ENCODE measurements around the gene GUCY1A1.

Gene GUCY1A1

DNA sequence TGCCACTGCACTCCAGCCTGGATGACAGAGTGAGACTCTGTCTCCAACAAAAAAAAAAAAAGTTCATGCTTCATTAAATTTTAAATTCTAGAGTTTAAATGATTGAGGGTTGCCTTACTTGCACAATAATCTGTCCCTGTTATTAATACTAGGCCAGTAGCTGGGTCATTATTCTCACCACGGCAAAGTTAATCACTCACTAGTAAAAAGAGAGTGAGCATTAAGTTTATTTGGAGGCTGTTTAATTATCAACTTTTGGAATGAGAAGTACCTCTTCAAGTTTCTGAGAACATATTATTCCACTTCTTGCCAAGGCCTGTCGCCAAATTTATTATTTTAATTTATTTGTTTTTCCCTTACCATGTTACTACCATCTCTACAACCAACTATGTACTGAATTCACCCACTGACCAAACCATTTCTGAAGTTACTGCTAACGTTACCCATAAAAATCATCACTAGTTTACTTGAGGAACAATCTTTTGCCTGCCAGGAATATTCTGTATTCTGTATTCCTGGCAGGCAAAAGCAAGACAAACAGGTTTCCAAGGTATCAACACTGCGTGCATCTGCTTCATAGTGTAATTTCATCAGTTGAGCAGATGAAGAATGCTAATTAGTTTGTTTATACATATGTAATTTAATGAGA, 26.5 kb downstream of the GUCY1A1 start:
- DNase-seq = no peak

DNA sequence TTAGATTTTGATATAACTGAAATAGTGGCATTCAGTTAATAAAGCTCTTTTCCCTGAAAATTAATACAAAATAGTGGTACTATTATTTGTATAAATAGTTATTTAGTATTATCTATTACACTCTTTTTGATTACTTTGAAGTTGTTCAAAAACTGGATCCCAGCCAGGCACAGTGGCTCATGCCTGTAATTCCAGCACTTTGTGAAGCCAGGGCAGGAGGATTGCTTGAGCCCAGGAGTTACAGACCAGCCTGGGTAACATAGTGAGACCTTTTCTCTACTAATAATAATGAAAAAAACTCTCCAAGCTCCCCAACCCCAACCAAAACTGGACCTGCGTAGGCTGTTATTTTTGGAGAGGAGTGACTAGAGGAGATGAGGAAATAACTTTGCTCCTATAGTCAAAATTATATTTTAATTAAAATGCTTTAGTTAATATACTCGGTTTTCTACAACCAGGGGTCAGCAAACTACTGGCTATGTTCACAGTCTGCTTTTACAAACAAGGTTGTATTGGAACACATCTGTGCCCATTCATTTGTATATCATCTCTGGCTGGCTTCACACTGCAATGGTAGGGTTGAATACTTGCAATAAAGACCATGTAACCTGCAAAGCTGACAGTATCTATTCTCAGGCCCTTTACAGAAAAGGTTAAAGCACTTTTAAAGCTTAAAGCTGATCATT, 27.6 kb downstream of the GUCY1A1 start:
- DNase-seq = no peak

DNA sequence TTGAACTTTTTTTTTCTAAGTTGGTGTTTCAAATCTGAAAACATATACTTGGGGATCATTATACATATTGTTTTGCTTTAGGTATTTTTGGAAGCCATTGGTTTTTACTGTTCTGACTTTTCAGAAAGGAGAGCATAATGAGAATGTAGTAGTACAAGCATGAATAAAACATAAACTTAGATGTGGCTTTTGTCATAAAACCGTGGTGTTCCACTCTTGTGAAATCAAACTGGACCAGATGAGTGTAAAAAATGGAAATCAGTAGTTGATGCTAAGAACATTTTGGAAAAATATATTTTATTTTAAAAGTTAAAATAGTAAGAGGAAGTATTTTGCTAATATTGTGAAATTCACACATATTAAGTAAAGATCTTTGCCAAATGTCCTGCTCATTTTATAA, 29.6 kb downstream of the GUCY1A1 start:
- no peak for DNase-seq

DNA sequence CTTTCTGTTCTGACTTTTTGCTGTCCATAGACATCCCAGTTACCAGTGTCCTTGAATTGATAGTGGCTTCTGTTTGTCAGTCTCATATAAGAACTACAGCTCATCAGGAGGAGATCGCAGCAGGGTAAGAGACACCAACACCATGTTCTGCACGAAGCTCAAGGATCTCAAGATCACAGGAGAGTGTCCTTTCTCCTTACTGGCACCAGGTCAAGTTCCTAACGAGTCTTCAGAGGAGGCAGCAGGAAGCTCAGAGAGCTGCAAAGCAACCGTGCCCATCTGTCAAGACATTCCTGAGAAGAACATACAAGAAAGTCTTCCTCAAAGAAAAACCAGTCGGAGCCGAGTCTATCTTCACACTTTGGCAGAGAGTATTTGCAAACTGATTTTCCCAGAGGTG, 30.1 kb downstream of the GUCY1A1 start:
- no peak for DNase-seq

DNA sequence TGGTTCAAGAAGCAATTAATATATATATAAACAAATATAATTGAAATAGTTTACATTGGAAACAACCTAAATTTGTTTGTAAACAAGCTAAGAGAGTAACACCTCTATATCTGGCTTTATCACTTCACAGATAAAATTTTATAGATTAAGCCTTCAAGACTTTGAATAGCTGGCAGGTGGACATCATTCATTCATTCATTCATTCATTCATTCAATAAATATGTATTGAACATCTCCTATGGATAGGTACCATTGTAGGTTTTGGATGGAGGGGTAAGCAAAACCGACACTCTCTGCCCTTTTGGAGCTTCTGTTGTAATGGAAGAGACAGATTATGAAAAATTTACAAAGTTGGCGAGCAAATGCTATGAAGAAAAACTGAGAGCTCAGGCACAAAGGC, 35.2 kb downstream of the GUCY1A1 start:
- DNase-seq = no peak

DNA sequence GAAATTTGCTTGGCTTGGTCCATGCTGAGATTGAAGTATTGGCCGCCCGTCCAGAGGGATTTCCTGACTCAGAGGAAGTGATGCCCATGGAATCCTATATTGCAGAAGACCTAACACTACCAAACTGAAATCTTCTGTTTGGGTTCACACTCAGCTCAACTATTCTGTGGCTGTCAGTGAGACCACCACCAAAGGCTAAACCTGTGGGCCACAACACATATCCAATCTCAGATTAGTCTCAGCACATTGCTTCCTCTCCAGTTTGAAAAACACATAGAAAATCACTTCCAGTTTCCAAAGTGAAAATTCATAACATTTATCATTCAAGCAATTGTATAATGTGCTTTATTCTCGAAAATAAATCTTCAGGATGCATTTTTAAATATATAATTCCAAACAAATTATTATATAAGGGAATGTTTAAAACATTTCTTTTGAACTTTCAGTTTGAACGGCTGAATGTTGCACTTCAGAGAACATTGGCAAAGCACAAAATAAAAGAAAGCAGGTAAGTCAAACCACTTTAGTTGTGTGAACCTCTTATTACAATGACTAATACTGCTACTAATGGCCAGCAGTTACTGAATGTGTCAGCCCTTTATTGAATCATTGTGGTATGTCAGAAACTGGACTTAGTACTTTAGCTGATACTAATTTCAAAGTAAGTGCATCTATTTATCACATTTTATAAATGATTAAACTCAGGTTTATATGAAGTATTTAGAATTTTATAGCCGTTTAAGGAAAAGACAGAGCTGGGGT, 37.0 kb downstream of the GUCY1A1 start:
- DNase-seq = no peak

DNA sequence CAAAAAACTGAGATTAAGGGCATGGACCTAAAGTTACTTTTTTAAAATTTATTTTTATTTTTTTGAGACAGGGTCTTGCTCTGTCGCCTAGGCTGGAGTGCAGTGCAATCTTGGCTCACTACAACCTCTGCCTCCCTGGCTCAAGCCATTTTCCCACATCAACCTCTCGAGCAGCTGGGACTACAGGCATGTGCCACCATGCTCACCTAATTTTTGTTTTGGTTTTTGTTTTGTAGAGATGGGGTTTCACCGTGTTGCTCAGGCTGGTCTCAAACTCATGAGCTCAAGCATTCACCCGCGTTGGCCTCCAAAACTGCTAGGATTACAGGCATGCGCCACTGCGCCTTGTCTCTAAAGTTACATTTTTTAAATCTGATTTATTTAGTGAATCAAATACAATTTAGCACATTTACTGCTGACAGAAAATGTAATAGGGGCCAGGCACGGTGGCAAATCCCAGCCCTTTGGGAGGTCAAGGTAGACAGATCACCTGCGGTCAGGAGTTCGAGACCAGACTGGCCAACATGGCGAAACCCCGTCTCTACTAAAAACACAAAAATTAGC, 38.3 kb downstream of the GUCY1A1 start:
- no peak for DNase-seq

DNA sequence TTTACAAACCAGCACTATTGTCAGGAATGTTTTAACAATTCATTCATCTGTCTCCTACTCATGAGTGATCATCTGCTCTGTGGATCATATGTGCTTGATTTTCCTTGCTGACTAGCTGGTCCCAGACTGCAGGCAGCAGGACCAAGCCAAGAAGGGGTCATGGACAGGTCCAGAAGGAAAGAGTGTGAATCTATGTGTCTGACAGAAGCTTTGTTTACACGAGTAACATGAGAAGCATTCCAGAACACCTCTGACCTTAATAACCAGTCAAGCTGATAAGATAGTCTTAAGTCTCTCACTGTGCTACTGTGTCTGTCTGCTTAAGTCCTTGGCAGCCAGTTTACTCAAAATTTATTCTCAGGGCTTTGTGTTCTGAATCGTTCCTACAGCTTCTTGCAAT, 39.0 kb downstream of the GUCY1A1 start:
- DNase-seq = no peak

DNA sequence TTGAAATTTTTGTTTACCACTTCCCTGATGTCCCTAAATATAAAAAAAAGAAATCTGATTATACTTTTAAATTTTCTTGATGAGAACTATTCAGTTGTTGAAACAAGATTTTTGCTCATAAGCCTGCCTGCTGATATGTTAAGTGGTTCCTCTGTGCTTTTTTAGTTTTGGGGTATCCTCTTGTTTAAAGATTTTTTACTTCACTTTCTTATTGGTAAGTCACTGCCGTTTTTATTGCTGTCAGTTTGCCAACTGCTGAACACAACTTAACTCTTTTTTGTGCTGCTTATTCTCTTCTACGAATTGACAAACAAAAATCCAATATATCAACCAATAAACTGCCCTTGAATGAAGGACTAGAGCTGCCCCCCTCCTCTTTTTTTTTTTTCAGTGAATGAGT, 39.5 kb downstream of the GUCY1A1 start:
- DNase-seq = no peak

DNA sequence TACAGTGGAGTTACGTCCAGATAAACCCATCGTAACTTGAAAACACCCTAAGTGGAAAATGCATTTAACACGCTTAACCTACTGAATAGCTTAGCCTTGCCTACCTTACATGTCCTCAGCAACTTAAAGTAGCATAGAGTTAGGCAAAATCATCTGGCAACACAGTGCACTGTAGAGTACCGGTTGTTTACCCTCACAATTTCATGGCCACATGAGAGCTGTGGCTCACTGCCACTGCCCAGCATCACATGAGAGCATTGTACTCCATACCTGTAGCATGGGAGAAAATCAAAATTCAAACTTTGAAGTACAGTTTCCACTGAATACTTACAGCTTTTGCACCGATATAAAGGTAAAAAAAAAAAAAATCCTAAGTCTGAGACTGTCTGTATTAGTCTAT, 40.6 kb downstream of the GUCY1A1 start:
- no peak for DNase-seq

DNA sequence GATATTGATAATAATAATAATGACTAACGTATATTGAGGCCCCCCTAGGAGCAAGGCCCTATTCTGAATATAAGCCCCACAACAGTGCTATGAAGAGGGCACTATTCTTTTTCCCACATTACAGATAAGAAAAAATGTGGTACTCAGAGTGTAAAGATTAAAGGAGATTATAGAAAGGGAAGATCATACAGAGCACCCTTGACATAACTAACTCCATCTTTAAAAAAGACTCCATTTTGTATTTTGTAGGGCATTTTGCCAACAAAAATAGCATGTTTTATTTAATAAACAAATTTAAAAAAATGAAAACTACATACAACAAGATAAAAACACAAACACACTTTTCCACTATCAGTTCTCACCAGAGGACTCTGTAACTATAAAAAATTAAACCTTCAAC, 42.1 kb downstream of the GUCY1A1 start:
- DNase-seq = no peak

DNA sequence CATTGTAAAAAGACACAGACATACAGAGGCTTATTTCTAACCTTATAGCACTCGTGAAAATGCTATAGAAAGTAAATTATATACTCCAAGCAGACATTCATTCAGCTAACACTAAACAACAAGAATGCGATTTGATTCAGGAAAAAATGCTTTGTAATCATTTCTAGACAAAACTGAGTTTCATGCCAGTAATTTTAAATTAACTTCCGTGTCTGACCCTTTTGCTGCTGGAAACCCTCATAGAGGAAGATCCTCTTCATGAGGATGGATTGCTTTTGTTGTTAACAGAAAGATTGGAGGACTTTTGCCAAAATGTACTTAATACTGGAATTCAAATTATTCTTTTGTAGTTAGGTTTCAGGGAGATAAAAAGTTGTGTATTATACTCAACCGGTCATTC, 43.3 kb downstream of the GUCY1A1 start:
- no peak for DNase-seq

DNA sequence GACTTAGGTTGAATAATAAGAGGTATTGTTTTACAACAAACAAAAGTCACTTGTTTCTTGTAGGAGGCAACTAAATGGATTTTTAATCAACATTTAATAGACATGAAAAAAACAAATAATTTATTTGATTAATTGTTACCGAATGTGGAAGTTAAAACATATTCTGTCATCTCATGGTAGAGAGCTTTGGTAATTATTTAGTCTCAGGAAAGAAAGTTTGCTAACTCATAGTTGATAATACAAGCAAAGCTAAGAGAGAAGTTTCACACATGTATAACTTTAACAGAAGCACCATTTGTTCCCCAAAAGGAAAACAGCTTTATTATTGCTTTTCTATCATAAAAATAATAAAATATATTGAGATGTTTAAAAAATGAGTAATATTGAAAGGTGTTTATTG, 44.9 kb downstream of the GUCY1A1 start:
- no peak for DNase-seq

DNA sequence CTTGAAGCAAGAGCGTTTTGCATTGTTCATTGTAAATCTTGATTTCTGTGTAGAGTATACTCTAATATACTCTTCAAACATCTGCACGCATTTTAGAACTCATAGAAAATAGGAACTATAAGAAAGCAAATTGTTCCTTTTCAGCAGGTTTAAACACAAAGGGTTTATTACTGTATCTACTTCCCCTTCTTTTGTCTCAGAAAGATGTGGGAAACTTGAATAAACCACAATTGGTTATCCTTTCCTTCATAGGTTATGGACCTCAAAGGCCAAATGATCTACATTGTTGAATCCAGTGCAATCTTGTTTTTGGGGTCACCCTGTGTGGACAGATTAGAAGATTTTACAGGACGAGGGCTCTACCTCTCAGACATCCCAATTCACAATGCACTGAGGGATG, 46.2 kb downstream of the GUCY1A1 start:
- no peak for DNase-seq

DNA sequence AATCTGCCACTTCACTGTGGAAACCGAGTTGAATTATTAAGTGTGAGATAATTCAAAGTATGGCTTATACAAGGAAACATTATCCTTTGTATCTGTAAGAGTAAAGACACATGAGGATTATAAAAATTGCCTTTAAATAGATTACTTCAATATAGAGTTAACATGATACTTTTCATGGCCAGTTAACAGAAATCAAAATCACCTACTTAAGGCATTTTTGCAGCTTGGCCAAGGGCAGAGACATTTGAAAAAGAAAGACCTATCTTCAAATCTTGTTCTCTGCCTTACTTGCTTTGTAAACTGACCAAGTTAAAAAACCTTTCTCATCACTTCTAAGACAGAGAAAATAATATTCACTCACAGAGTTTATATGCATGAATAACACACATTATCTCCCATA, 47.3 kb downstream of the GUCY1A1 start:
- no peak for DNase-seq

DNA sequence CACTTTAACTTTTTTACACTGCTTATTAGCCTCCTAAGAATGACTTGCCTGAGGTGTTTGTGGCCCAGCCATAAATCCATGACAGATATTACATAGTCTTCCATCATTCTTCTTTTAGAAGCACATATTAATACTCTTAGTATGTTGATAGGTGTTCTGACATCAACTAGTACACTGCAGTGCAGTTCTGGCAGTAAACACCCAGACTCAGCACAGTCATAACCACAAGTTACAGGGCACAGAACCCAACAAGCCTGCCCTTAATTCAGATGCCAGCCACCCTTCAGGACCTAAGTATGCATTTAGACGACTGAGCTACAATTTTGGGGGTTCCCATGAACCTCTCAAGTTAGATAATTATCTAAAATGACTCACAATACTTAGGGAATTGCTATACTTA, 55.7 kb downstream of the GUCY1A1 start:
- DNase-seq = no peak

DNA sequence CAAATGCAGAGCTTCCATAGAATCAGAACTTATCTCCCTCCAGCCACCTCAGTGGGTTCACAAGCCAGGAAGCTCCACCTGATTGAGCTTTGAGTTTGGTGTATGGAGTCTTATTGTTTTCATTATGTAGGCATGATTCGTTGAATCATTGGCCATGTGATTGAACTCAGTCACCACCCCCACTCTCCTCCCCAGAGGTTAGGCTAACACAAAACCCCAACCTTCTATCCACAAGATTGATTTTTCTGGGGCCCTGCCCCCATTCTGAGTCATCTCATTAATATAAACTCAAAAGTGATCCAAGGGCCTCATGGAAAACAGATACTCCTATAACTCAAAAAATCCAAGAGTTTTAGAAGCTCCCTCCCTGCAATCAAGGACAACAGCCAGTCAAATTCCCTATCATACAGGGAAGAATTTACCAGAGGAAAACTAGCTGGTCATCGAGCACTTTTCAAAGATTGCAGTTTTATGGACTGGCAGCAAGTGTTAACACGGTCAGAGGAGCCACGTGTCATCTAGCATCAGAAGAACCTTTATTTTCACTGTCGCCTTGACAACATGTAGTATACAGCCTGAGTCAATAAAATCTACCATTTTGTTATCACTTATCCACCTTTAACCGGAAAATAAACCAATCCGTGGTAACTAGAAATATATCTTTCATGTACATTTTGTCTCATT, 56.3 kb downstream of the GUCY1A1 start:
- DNase-seq = no peak

DNA sequence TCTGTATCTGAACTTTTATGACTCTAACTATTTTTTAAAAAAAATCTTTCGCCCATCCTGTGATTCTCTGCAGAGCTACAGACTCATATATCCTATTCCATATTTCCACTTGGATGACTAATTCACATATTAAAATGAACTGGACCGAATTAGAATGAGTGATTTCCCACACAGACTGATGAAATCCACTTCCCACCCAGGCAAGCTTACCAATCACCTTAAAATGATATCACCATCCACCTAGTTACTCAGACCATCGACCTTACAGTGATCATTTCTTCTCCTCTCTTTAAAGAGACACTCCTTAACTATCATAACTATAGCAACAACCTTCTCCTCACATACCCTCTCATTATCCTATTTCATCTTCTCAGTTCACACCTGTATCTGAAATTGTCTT, 58.1 kb downstream of the GUCY1A1 start:
- no peak for DNase-seq

DNA sequence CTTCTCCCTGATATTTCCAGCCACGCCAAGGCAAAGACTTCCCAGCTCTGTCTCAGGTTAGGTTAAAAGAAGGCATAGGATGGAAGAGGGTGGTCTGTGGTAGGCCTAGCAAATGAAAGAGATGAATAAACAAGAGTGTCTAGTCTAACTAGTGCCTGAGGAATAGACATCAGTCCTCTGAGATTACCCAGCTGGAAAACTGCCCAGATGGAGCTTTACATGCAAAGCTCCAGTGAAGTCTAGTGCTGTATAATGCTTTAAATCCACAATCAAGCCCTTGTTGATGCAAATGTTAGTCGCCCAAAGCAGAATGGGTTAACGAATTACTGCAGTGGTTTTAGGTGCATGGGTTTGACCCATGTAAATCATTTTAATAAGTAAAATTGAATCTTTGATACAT, 67.4 kb downstream of the GUCY1A1 start:
- DNase-seq = no peak

DNA sequence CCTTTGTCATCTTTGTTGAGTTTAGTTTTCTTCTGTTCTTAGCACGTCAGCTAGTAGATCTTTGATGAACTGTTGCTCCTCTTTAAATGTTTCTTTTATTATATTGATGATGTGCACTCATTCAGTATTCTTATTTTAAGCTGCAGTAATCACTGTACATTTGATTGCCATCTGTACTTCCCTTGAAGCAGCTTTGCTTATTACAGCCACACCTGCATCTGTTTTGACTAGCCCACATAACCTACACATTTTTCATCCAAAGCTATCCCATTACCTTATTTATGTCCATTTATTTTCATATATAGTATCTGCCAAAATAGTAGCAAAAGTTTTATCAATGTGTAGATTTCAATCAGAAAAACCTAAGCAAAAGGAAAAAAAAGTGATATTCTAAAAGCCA, 68.3 kb downstream of the GUCY1A1 start:
- DNase-seq = no peak

DNA sequence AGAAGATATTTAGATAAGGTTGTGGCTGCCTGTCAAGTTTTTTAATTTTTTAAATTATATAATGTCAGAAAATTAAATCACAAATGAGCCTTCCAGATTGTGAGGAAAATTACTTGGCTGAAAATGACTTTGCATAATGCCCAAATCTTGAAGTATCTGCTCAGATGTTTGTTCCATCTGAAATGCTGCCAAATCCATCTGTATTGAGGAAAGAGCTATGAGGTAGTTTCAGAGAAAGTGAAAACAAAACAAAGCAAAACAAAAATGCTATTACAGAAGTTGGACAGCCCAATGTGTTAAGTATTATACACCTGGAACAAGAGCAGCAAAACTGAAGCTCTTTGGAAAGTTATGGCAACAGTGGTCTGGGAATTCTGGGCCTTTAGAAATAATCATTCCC, 68.8 kb downstream of the GUCY1A1 start:
- DNase-seq = no peak

DNA sequence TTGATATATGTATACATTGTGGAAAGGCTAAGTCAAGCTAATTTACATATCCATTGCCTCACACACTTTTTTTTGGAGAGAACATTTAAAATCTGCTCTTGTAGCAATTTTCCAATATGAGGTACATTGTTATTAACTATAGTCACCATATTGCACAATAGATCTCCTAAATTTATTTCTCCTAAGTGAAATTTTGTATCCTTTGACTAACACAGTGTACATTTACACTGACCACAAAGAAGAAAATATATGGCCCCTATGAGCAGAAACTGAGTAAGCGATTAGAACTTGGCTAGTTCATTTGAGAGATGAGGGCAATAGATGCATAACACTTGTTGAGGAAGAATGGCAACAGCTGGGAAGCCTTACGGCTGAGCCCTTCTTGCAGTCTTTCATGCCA, 71.9 kb downstream of the GUCY1A1 start:
- no peak for DNase-seq

DNA sequence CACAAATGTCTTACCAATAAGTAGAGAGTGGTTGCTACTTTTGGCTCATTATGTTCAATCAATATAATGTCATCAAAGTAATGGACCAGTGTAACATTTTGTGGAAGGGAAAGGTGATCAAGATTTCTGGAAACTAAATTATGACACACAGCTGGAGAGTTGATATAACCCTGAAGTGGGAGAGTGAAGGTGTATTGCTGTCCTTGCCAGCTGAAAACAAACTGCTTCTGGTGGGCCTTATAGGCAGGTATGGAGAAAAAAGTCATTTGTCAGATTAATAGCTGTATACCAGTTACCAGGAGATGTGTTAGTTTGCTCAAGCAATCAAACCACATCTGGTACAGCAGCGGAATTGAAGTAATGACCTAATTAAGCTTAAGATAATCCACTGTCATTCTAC, 74.9 kb downstream of the GUCY1A1 start:
- no peak for DNase-seq
